ENCODE data around the gene DPP6. TPM values are rescaled to one million over a fixed set of nuclear protein-coding genes. Genes with fewer than 3 reads are reported as not detected.
"Not testable (repeated sequence)": the region's sequence is repeated elsewhere in the genome, so short reads cannot be mapped to it uniquely, and the experiment has no call there.

The DPP6 gene
- total and polyA plus RNA-seq, 5 donors from 2014 or later = not detected

GRCh38 chr7:154148791-154149516, 96.8 kb downstream of the DPP6 start:
- not testable (repeated sequence) for H3K4me3 ChIP-seq (ENCODE audit: low read depth, low read length); H3K36me3 ChIP-seq (ENCODE audit: control insufficient read depth, insufficient read depth, low read length); H3K27ac ChIP-seq (ENCODE audit: insufficient read depth, low read length, poor library complexity, severe bottlenecking); H3K27me3 ChIP-seq (ENCODE audit: control insufficient read depth, insufficient read depth, low read length); H3K27ac Mint-ChIP-seq; H3K4me1 Mint-ChIP-seq; H3K9me3 ChIP-seq (ENCODE audit: control insufficient read depth in 2 of 2, low read length in 2 of 2); ATAC-seq (ENCODE audit: low read depth in 2 of 2); H3K4me1 ChIP-seq (ENCODE audit: control insufficient read depth, insufficient read depth, low read length, poor library complexity, severe bottlenecking); H3K4me3 Mint-ChIP-seq; H3K9me3 Mint-ChIP-seq; H3K27me3 Mint-ChIP-seq; H3K36me3 Mint-ChIP-seq; DNase-seq

- H3K4me1 ChIP-seq (ENCODE audit: control insufficient read depth, insufficient read depth, low read length, poor library complexity, severe bottlenecking); H3K4me1 Mint-ChIP-seq; H3K27me3 Mint-ChIP-seq; H3K27me3 ChIP-seq (ENCODE audit: control insufficient read depth, insufficient read depth, low read length); H3K27ac Mint-ChIP-seq; H3K27ac ChIP-seq (ENCODE audit: insufficient read depth, low read length, poor library complexity, severe bottlenecking); H3K9me3 ChIP-seq (ENCODE audit: control insufficient read depth in 2 of 2, low read length in 2 of 2); DNase-seq; ATAC-seq (ENCODE audit: low read depth in 2 of 2); H3K4me3 ChIP-seq (ENCODE audit: low read depth, low read length); H3K9me3 Mint-ChIP-seq; H3K4me3 Mint-ChIP-seq; H3K36me3 Mint-ChIP-seq; H3K36me3 ChIP-seq (ENCODE audit: control insufficient read depth, insufficient read depth, low read length): not testable (repeated sequence)
Measured at GRCh38 chr7:154150656-154151055, 98.5 kb downstream of the DPP6 start.

- H3K27me3 ChIP-seq (ENCODE audit: control insufficient read depth, insufficient read depth, low read length); H3K27ac ChIP-seq (ENCODE audit: insufficient read depth, low read length, poor library complexity, severe bottlenecking); H3K4me3 ChIP-seq (ENCODE audit: low read depth, low read length); H3K27me3 Mint-ChIP-seq; ATAC-seq (ENCODE audit: low read depth in 2 of 2); H3K36me3 Mint-ChIP-seq; H3K9me3 Mint-ChIP-seq; H3K4me1 Mint-ChIP-seq; DNase-seq; H3K4me3 Mint-ChIP-seq; H3K4me1 ChIP-seq (ENCODE audit: control insufficient read depth, insufficient read depth, low read length, poor library complexity, severe bottlenecking); H3K9me3 ChIP-seq (ENCODE audit: control insufficient read depth in 2 of 2, low read length in 2 of 2); H3K36me3 ChIP-seq (ENCODE audit: control insufficient read depth, insufficient read depth, low read length); H3K27ac Mint-ChIP-seq: not testable (repeated sequence)
Measured at GRCh38 chr7:154151306-154151705, 99.1 kb downstream of the DPP6 start.

- DNase-seq; H3K4me1 Mint-ChIP-seq; ATAC-seq (ENCODE audit: low read depth in 2 of 2); H3K27ac ChIP-seq (ENCODE audit: insufficient read depth, low read length, poor library complexity, severe bottlenecking); H3K4me3 ChIP-seq (ENCODE audit: low read depth, low read length); H3K9me3 Mint-ChIP-seq; H3K27me3 ChIP-seq (ENCODE audit: control insufficient read depth, insufficient read depth, low read length); H3K36me3 Mint-ChIP-seq; H3K27ac Mint-ChIP-seq; H3K36me3 ChIP-seq (ENCODE audit: control insufficient read depth, insufficient read depth, low read length); H3K4me1 ChIP-seq (ENCODE audit: control insufficient read depth, insufficient read depth, low read length, poor library complexity, severe bottlenecking); H3K27me3 Mint-ChIP-seq; H3K9me3 ChIP-seq (ENCODE audit: control insufficient read depth in 2 of 2, low read length in 2 of 2); H3K4me3 Mint-ChIP-seq: not testable (repeated sequence)
Measured at GRCh38 chr7:154155928-154156327, 103.7 kb downstream of the DPP6 start.

- not testable (repeated sequence) for H3K27ac Mint-ChIP-seq, H3K9me3 Mint-ChIP-seq
Measured at GRCh38 chr7:154162921-154163320, 110.7 kb downstream of the DPP6 start.

GRCh38 chr7:154163642-154164041, 111.4 kb downstream of the DPP6 start:
- not testable (repeated sequence) for H3K36me3 ChIP-seq (ENCODE audit: control insufficient read depth, insufficient read depth, low read length); H3K27ac Mint-ChIP-seq; H3K4me1 Mint-ChIP-seq; H3K4me3 Mint-ChIP-seq; H3K27ac ChIP-seq (ENCODE audit: insufficient read depth, low read length, poor library complexity, severe bottlenecking); H3K27me3 Mint-ChIP-seq; ATAC-seq (ENCODE audit: low read depth in 2 of 2); H3K9me3 ChIP-seq (ENCODE audit: control insufficient read depth in 2 of 2, low read length in 2 of 2); H3K36me3 Mint-ChIP-seq; H3K4me3 ChIP-seq (ENCODE audit: low read depth, low read length); H3K9me3 Mint-ChIP-seq; H3K4me1 ChIP-seq (ENCODE audit: control insufficient read depth, insufficient read depth, low read length, poor library complexity, severe bottlenecking); DNase-seq; H3K27me3 ChIP-seq (ENCODE audit: control insufficient read depth, insufficient read depth, low read length)

More at GRCh38 chr7:154162921-154163320, 110.7 kb downstream of the DPP6 start:
- H3K27me3 Mint-ChIP-seq; ATAC-seq (ENCODE audit: low read depth in 2 of 2); H3K36me3 ChIP-seq (ENCODE audit: control insufficient read depth, insufficient read depth, low read length); H3K4me3 Mint-ChIP-seq; H3K9me3 ChIP-seq (ENCODE audit: control insufficient read depth in 2 of 2, low read length in 2 of 2); H3K36me3 Mint-ChIP-seq; H3K4me1 ChIP-seq (ENCODE audit: control insufficient read depth, insufficient read depth, low read length, poor library complexity, severe bottlenecking); H3K27ac ChIP-seq (ENCODE audit: insufficient read depth, low read length, poor library complexity, severe bottlenecking); H3K4me1 Mint-ChIP-seq; H3K4me3 ChIP-seq (ENCODE audit: low read depth, low read length); H3K27me3 ChIP-seq (ENCODE audit: control insufficient read depth, insufficient read depth, low read length); DNase-seq: not testable (repeated sequence)

- H3K27ac ChIP-seq (ENCODE audit: insufficient read depth, low read length, poor library complexity, severe bottlenecking) = no peak overlapping the region
- no peaks in the 10 kb centered on the region for H3K36me3 ChIP-seq (ENCODE audit: control insufficient read depth, insufficient read depth, low read length)
- Mint-ChIP-seq H3K4me1 (no peaks in the 10 kb centered on the region), H3K27ac (no peak overlapping the region), H3K4me3 (no peak overlapping the region), H3K36me3 (no peaks in the 10 kb centered on the region), H3K27me3 (no peaks in the 10 kb centered on the region), H3K9me3 (peaks cover 0 to 3% (median 0%) of the 10 kb centered on the region in 7 donors)
- DNase-seq (no peak), ATAC-seq (ENCODE audit: low read depth in 2 of 2) (no peak)
- H3K4me1 ChIP-seq (ENCODE audit: control insufficient read depth, insufficient read depth, low read length, poor library complexity, severe bottlenecking) = no peaks in the 10 kb centered on the region
- no peak overlapping the region for H3K4me3 ChIP-seq (ENCODE audit: low read depth, low read length)
- no peaks in the 10 kb centered on the region for H3K27me3 ChIP-seq (ENCODE audit: control insufficient read depth, insufficient read depth, low read length)
- H3K9me3 ChIP-seq (ENCODE audit: control insufficient read depth in 2 of 2, low read length in 2 of 2) = no peaks in the 10 kb centered on the region
Measured at GRCh38 chr7:154167051-154167450, 114.9 kb downstream of the DPP6 start.

- Mint-ChIP-seq H3K36me3 (no peaks in the 10 kb centered on the region), H3K27ac (no peak overlapping the region), H3K27me3 (no peaks in the 10 kb centered on the region), H3K9me3 (peaks cover 0 to 3% (median 0%) of the 10 kb centered on the region in 7 donors), H3K4me3 (no peak overlapping the region), H3K4me1 (no peaks in the 10 kb centered on the region)
- H3K4me3 ChIP-seq (ENCODE audit: low read depth, low read length) = no peak overlapping the region
- no peaks in the 10 kb centered on the region for H3K9me3 ChIP-seq (ENCODE audit: control insufficient read depth in 2 of 2, low read length in 2 of 2)
- no peaks in the 10 kb centered on the region for H3K36me3 ChIP-seq (ENCODE audit: control insufficient read depth, insufficient read depth, low read length)
- DNase-seq = no peak
- no peak overlapping the region for H3K27ac ChIP-seq (ENCODE audit: insufficient read depth, low read length, poor library complexity, severe bottlenecking)
- no peak for ATAC-seq (ENCODE audit: low read depth in 2 of 2)
- H3K4me1 ChIP-seq (ENCODE audit: control insufficient read depth, insufficient read depth, low read length, poor library complexity, severe bottlenecking) = no peaks in the 10 kb centered on the region
- no peaks in the 10 kb centered on the region for H3K27me3 ChIP-seq (ENCODE audit: control insufficient read depth, insufficient read depth, low read length)
Measured at GRCh38 chr7:154167807-154168206, 115.6 kb downstream of the DPP6 start.
